Aorta (tissue), 5 donors: ENCODE measurements around the gene CANT1. TPM values are rescaled to one million over a fixed set of nuclear protein-coding genes. Genes with fewer than 3 reads are reported as not detected.

Source experiments
- ATAC-seq: fragments of 200-7000 bp; cut with Tn5 transposase; one replicate; pipeline ENCODE4 v1.9.1; 2022; ENCODE audit warnings: moderate library complexity; ENCODE audit not compliant: low FRiP score
- DNase-seq, 2 donors: peaks; one replicate each; pipeline ENCODE4 v3.0.0-alpha.2; 2020
- H3K27ac ChIP-seq, 2 donors: one replicate each; pipeline ENCODE4 v1.5.1; 2013; ENCODE audit warnings: low read length in 2 of 2, mild to moderate bottlenecking in 2 of 2, moderate library complexity in 2 of 2, control low read depth in 1 of 2, inconsistent platforms in 1 of 2, low read depth in 1 of 2
- H3K27me3 ChIP-seq, 2 donors: one replicate each; pipeline ENCODE4 v1.6.1; 2013; ENCODE audit warnings: control low read depth in 1 of 2, low read length in 1 of 2, mild to moderate bottlenecking in 1 of 2, moderate library complexity in 1 of 2; ENCODE audit not compliant: insufficient read depth in 2 of 2, control insufficient read depth in 1 of 2
- H3K36me3 ChIP-seq, 2 donors: one replicate each; pipeline ENCODE4 v1.6.1; 2013; ENCODE audit warnings: control low read depth in 1 of 2, low read length in 1 of 2, mild to moderate bottlenecking in 1 of 2; ENCODE audit not compliant: insufficient read depth in 2 of 2, control insufficient read depth in 1 of 2
- H3K4me1 ChIP-seq, 2 donors: one replicate each; pipeline ENCODE4 v1.6.1; 2013; ENCODE audit warnings: low read length in 2 of 2, control low read depth in 1 of 2, mild to moderate bottlenecking in 1 of 2, moderate library complexity in 1 of 2; ENCODE audit not compliant: insufficient read depth in 2 of 2, control insufficient read depth in 1 of 2
- H3K4me3 ChIP-seq, 2 donors: one replicate each; pipeline ENCODE4 v1.5.1; 2013; ENCODE audit warnings: low read length in 2 of 2, control low read depth in 1 of 2, mild to moderate bottlenecking in 1 of 2
- H3K9me3 ChIP-seq: one replicate; pipeline ENCODE4 v1.6.1; 2013; ENCODE audit warnings: mild to moderate bottlenecking, low read length; ENCODE audit not compliant: control insufficient read depth
- WGBS, 2 donors: extraction: QIAGEN DNeasy Blood & Tissue Kit; methylation state at CpG; one replicate each; pipeline ENCODE4 v1.1.7; 2013; 5-methylcytosine and 5-hydroxymethylcytosine counted together
- intact Hi-C, 2 donors: fragments of 100-400 bp; cut with DNase I; formaldehyde crosslinking; loops; one replicate each; pipeline versions ENCODE4 v1.14.2 to v1.15.0; 2022
- polyA plus RNA-seq, 2 donors: library from polyadenylated mRNA; stranded (reverse); fragments of 200-250 nt; gene quantifications; one replicate each; pipeline ENCODE4 v1.2.3, GENCODE V29; 2013
- total RNA-seq, 2 donors: library from RNA; stranded (reverse); fragmentation: NEBNext Ultra II Directional; extraction: Animal tissue kit (Norgen Biotek cat#: 25700); gene quantifications; one replicate each; pipeline ENCODE4 v1.2.1, GENCODE V29; 2021
- donor health status: healthy with polysubstance abuse.
- donor health status: Bipolar disorder and iron deficiency.
- donor health status: DM: no; HTN: no; CAD: no.
- donor health status: DM: no; HTN: no; CAD: no.
- donor health status: DM: yes; HTN: yes; CAD: no.

CANT1 gene
- total and polyA plus RNA-seq, 4 donors = 11.0 to 45.5 (median 26.0) TPM

- Histone ChIP-seq H3K9me3 (no peaks in the 10 kb centered on the region), H3K4me3 (no peak overlapping the region), H3K27ac (no peak overlapping the region), H3K36me3 (no peaks in the 10 kb centered on the region), H3K27me3 (no peaks in the 10 kb centered on the region), H3K4me1 (no peaks in the 10 kb centered on the region)
- no peak for ATAC-seq
- intact Hi-C loops = no loop called here
- 89 to 93% methylated on average over 16 of the region's 16 CpGs for WGBS, 2 donors
- DNase-seq = no peak
Measured at GRCh38 chr17:78981010-78981888, 28.3 kb downstream of the CANT1 start.

DNA sequence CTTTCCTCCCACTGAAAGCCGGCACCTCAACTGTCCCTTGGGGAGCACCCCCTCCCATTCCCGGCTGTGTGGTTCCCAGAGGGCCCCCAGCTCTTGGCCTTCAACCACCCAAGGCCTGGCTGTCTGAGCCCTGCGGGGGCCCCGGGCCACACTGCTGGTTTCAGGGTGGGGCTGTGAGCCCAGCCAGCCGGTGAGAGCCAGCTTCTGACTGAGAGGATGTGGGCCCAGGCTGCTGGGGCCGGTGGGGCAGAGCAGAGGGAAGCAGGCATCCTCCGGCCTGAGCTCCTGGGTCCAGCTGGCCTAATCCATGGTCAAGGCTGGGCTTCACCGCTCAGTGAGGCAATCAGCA is 29.0 kb downstream of the CANT1 start:
- Histone ChIP-seq H3K27ac (no peak overlapping the region), H3K4me1 (no peaks in the 10 kb centered on the region), H3K36me3 (no peaks in the 10 kb centered on the region), H3K4me3 (no peak overlapping the region), H3K9me3 (no peaks in the 10 kb centered on the region), H3K27me3 (no peaks in the 10 kb centered on the region)
- ATAC-seq = peak; percentile 8
- WGBS, 2 donors = 66 to 71% methylated on average over 8 of the region's 8 CpGs
- DNase-seq = no peak
- intact Hi-C loops = no loop called here

- no peaks in the 10 kb centered on the region for H3K4me1 ChIP-seq
- no peaks in the 10 kb centered on the region for H3K36me3 ChIP-seq
- H3K27ac ChIP-seq = peak within 1 kb of the TSS in 1 of 2 donors; percentile 3
- H3K9me3 ChIP-seq = no peaks in the 10 kb centered on the region
- no peak within 1 kb of the TSS for H3K4me3 ChIP-seq
- H3K27me3 ChIP-seq = no peaks in the 10 kb centered on the region
- intact Hi-C loops = no loop called here
- DNase-seq (peak in 1 of 2 donors; percentile 81), ATAC-seq (peak; percentile 72)
- 30 to 35% methylated on average over 16 of the region's 16 CpGs for WGBS, 2 donors
Measured at GRCh38 chr17:78979780-78980623, 29.6 kb downstream of the CANT1 start, which contains the start of gene LGALS3BP. TSS of gene LGALS3BP (minus strand) at chr17:78979923. CDS start at chr17:78977191, 2,732 bp downstream.

GRCh38 chr17:78977997-78978973 is 31.3 kb downstream of the CANT1 start:
- ATAC-seq = no peak
- WGBS, 2 donors = 83 to 85% methylated on average over 21 of the region's 21 CpGs
- intact Hi-C loops = no loop called here

GRCh38 chr17:78977681-78977943 is 32.0 kb downstream of the CANT1 start:
- no peak for DNase-seq
- 89 to 90% methylated on average over 8 of the region's 8 CpGs for WGBS, 2 donors
- intact Hi-C loops = no loop called here
- Histone ChIP-seq H3K4me1 (no peaks in the 10 kb centered on the region), H3K27ac (no peak overlapping the region), H3K36me3 (no peaks in the 10 kb centered on the region), H3K27me3 (no peaks in the 10 kb centered on the region), H3K9me3 (no peaks in the 10 kb centered on the region), H3K4me3 (no peak overlapping the region)
- no peak for ATAC-seq

More at GRCh38 chr17:78977997-78978973, 31.3 kb downstream of the CANT1 start:
- Histone ChIP-seq H3K9me3 (no peaks in the 10 kb centered on the region), H3K27me3 (no peaks in the 10 kb centered on the region), H3K4me3 (no peak overlapping the region), H3K27ac (no peak overlapping the region), H3K36me3 (no peaks in the 10 kb centered on the region), H3K4me1 (no peaks in the 10 kb centered on the region)
- no peak for DNase-seq

GRCh38 chr17:78976907-78977680 is 32.5 kb downstream of the CANT1 start:
- intact Hi-C loops = no loop called here
- Histone ChIP-seq H3K36me3 (no peaks in the 10 kb centered on the region), H3K9me3 (no peaks in the 10 kb centered on the region), H3K4me1 (no peaks in the 10 kb centered on the region), H3K27me3 (no peaks in the 10 kb centered on the region), H3K4me3 (no peak overlapping the region), H3K27ac (no peak overlapping the region)
- WGBS, 2 donors = 88 to 90% methylated on average over 20 of the region's 20 CpGs
- DNase-seq (no peak), ATAC-seq (no peak)

DNA sequence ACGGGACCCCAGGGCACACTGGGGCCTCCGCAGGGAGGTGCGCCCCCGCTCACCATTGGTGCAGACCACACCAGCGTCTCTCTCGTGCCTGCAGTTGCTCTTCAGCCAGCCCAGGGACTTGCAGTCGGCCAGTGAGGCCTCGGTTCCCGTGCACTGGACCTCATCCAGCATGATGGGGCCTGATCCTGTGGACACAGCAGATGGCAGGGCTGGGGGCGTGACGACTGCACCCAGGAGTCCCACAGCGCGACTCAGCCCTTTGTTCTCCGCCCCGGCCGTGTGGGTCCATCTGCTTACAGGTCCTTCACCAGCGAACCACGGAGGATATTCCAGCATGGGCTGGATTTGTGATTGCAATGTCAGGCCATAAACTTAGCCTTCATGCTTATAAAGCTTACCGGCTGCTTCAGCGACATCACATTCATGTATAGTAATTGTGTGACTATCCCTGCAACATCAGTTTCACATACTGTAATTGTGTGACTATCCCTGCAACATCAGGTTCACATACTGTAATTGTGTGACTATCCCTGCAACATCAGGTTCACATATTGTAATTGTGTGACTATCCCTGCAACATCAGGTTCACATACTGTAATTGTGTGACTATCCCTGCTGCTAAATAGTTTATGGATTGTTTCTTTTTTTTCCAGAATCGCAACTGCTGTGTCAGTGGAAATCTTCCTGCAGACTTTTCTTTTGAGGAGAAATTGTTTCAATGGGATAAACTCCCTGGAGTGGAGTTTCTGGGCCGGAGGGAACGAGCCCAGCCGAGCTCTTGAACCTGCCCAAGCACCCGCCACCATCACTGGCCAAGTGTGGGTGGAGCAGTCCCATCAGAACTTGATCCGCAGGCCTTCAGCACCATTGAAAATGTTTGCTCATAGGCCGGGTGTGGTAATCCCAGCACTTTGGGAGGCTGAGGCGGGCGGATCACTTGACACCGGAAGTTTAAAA is 34.7 kb downstream of the CANT1 start:
- DNase-seq = peak; percentile 84 to 86
- Histone ChIP-seq H3K4me3 (no peak overlapping the region), H3K27ac (no peak overlapping the region), H3K9me3 (no peaks in the 10 kb centered on the region), H3K27me3 (no peaks in the 10 kb centered on the region), H3K36me3 (no peaks in the 10 kb centered on the region), H3K4me1 (no peaks in the 10 kb centered on the region)
- WGBS, 2 donors = 37 to 50% methylated on average over 28 to 30 of the region's 30 CpGs
- peak; percentile 64 for ATAC-seq
- intact Hi-C loops = loop anchor here (5.0 kb wide), 4 partner anchors 38 to 108 kb away; no protein-coding TSS in a partner anchor
